ENCODE data around the gene AK5. TPM values are rescaled to one million over a fixed set of nuclear protein-coding genes. Genes with fewer than 3 reads are reported as not detected.

The AK5 gene
- total and polyA plus RNA-seq, 2 experiments from 2014 or later = 8.8 to 12.2 TPM

DNA sequence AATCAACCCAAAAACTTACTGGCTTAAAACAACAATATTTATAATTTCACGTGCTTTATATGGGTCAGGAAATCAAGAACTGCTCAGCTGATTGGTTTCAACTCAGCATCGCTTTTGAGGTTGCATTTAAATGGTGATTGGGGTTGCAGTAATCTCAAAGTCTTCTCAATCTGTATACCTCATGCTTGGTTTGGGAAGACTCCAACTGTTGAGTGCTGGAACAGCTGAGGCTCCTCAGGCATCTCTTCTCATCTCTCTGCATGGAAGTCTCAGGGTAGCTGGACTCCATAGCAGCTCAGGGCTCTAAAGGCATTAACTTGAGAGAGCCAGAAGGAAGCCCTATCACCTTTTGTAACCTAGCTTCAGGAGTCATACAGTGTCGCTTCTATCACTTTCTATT, 35.1 kb downstream of the AK5 start (continued):
- TF ChIP-seq, protein P1, sequence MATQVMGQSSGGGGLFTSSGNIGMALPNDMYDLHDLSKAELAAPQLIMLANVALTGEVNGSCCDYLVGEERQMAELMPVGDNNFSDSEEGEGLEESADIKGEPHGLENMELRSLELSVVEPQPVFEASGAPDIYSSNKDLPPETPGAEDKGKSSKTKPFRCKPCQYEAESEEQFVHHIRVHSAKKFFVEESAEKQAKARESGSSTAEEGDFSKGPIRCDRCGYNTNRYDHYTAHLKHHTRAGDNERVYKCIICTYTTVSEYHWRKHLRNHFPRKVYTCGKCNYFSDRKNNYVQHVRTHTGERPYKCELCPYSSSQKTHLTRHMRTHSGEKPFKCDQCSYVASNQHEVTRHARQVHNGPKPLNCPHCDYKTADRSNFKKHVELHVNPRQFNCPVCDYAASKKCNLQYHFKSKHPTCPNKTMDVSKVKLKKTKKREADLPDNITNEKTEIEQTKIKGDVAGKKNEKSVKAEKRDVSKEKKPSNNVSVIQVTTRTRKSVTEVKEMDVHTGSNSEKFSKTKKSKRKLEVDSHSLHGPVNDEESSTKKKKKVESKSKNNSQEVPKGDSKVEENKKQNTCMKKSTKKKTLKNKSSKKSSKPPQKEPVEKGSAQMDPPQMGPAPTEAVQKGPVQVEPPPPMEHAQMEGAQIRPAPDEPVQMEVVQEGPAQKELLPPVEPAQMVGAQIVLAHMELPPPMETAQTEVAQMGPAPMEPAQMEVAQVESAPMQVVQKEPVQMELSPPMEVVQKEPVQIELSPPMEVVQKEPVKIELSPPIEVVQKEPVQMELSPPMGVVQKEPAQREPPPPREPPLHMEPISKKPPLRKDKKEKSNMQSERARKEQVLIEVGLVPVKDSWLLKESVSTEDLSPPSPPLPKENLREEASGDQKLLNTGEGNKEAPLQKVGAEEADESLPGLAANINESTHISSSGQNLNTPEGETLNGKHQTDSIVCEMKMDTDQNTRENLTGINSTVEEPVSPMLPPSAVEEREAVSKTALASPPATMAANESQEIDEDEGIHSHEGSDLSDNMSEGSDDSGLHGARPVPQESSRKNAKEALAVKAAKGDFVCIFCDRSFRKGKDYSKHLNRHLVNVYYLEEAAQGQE (IDR thresholded peaks at IDR 0.05; ENCODE audit: unreplicated experiment) = no peak
- TF ChIP-seq POLR2AphosphoS5 (IDR thresholded peaks at IDR 0.05; ENCODE audit: low read depth) = no peak
- no peak for TF ChIP-seq JUNB (IDR thresholded peaks at IDR 0.05; ENCODE audit: unreplicated experiment)
- TF ChIP-seq ZNF114 (CRISPR knock-in tag; IDR thresholded peaks at IDR 0.05) = no peak
- TF ChIP-seq EZH2 (IDR thresholded peaks at IDR 0.05; ENCODE audit: low read depth, unreplicated experiment) = no peak
- TF ChIP-seq ZNF331 (CRISPR knock-in tag; IDR thresholded peaks at IDR 0.05; ENCODE audit: low read depth) = no peak
- TF ChIP-seq, protein P2, sequence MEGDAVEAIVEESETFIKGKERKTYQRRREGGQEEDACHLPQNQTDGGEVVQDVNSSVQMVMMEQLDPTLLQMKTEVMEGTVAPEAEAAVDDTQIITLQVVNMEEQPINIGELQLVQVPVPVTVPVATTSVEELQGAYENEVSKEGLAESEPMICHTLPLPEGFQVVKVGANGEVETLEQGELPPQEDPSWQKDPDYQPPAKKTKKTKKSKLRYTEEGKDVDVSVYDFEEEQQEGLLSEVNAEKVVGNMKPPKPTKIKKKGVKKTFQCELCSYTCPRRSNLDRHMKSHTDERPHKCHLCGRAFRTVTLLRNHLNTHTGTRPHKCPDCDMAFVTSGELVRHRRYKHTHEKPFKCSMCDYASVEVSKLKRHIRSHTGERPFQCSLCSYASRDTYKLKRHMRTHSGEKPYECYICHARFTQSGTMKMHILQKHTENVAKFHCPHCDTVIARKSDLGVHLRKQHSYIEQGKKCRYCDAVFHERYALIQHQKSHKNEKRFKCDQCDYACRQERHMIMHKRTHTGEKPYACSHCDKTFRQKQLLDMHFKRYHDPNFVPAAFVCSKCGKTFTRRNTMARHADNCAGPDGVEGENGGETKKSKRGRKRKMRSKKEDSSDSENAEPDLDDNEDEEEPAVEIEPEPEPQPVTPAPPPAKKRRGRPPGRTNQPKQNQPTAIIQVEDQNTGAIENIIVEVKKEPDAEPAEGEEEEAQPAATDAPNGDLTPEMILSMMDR (conservative IDR thresholded peaks at IDR 0.05; ENCODE audit: low read depth in 2 of 2) = no peak
- TF ChIP-seq, protein P3, sequence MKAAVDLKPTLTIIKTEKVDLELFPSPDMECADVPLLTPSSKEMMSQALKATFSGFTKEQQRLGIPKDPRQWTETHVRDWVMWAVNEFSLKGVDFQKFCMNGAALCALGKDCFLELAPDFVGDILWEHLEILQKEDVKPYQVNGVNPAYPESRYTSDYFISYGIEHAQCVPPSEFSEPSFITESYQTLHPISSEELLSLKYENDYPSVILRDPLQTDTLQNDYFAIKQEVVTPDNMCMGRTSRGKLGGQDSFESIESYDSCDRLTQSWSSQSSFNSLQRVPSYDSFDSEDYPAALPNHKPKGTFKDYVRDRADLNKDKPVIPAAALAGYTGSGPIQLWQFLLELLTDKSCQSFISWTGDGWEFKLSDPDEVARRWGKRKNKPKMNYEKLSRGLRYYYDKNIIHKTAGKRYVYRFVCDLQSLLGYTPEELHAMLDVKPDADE (IDR thresholded peaks at IDR 0.05) = no peak

DNA sequence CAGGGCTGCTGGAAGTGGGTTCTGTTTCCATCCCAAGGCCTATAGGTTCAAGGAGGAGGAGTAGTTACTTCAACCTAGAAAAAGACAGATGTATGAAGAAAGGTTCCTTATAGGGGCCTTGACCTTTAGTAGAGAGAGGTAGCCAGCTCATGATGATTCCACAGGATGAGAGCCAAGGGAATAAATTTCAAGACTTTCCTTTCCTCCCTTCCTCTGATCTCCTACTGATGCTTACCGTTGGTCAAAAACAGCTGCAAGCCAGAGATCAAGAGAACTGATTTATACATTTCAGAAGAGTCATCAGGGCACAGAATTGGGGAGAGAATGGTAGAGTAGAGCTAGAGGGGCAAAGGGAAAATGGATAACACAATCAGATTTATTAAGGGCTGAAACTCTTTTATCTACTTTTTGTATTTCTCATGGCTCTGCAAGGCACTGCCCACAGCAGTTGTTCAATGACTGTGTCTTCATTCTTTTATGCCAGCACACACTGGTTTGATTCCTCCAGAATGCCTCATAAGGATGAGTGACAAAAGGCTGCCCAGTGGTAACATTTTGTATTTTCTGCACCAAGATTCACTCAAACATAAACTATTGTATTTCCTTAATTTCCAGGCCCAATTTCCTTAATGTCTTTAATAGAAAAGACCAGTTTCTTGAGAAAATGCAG, 37.4 kb downstream of the AK5 start:
- H3K4me3 ChIP-seq = no peak overlapping the region
- Mint-ChIP-seq H3K27me3 (ENCODE audit: insufficient read depth, low read depth, poor library complexity) (no peaks in the 10 kb centered on the region), H3K36me3 (ENCODE audit: low read depth) (no peaks in the 10 kb centered on the region), H3K27ac (no peak overlapping the region), H3K4me1 (peaks cover 14% of the 10 kb centered on the region; the same call in 2 of the 3 replicates), H3K4me3 (no peak overlapping the region), H3K9me3 (no peaks in the 10 kb centered on the region)
- ATAC-seq = no peak
- no peaks in the 10 kb centered on the region for H3K36me3 ChIP-seq (ENCODE audit: insufficient read depth)
- no peak overlapping the region for H3K27ac ChIP-seq (ENCODE audit: low read depth)
- no peaks in the 10 kb centered on the region for H3K79me2 ChIP-seq (replicated peaks; ENCODE audit: insufficient read depth)
- no peak overlapping the region for H2AFZ ChIP-seq
- no peaks in the 10 kb centered on the region for H3K27me3 ChIP-seq (ENCODE audit: insufficient read depth)
- DNase-seq (ENCODE audit: low spot score) = no peak
- no peaks in the 10 kb centered on the region for H3F3A ChIP-seq (replicated peaks; ENCODE audit: low read depth)
- H3K4me1 ChIP-seq (ENCODE audit: insufficient read depth) = peaks cover 5% of the 10 kb centered on the region
- H3K9me2 ChIP-seq (ENCODE audit: insufficient read depth) = no peaks in the 10 kb centered on the region
- H4K20me1 ChIP-seq (replicated peaks; ENCODE audit: insufficient read depth) = no peaks in the 10 kb centered on the region
- no peak overlapping the region for H3K4me2 ChIP-seq
- TF ChIP-seq EZH2phosphoT487 (IDR thresholded peaks at IDR 0.05; ENCODE audit: unreplicated experiment) (no peak), NANOG (IDR thresholded peaks at IDR 0.05; ENCODE audit: borderline replicate concordance) (no peak), JUNB (IDR thresholded peaks at IDR 0.05; ENCODE audit: unreplicated experiment) (no peak), ZNF331 (CRISPR knock-in tag; IDR thresholded peaks at IDR 0.05; ENCODE audit: low read depth) (no peak), POLR2AphosphoS5 (IDR thresholded peaks at IDR 0.05; ENCODE audit: low read depth) (no peak)
- TF ChIP-seq, protein P3 (IDR thresholded peaks at IDR 0.05) = no peak

All from GM23338 (cell line).